GM19035 (cell line): Measurements from ENCODE around the gene MTHFD1.

Experiments
- ATAC-seq: cut with Tn5 transposase; IDR thresholded peaks from one replicate; pipeline ENCODE4 v1.9.1; 2021; ENCODE audit not compliant: unreplicated experiment

The MTHFD1 gene

DNA sequence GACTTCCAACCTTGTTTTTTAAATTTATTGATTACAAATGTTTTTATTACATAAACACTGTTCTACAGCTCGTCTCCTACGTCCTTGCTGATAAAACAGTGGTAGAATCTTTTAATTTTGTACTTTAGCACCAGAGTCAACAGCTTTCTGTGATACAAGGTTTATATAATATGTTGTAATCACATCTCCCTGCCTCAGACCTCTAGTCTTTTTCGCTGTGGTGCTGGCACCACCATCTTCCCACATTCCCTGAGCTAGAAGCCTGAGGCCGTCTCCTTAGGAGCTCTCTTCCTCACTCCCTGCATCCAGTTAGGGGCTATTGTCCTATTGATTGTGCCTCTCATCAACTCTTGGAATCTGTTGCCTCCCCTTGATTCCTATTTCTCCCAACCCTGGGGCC, 17.1 kb downstream of the MTHFD1 start:
- no peak for ATAC-seq

GRCh38 chr14:64407329-64407728, 19.2 kb downstream of the MTHFD1 start:
- ATAC-seq: peak; percentile 31

DNA sequence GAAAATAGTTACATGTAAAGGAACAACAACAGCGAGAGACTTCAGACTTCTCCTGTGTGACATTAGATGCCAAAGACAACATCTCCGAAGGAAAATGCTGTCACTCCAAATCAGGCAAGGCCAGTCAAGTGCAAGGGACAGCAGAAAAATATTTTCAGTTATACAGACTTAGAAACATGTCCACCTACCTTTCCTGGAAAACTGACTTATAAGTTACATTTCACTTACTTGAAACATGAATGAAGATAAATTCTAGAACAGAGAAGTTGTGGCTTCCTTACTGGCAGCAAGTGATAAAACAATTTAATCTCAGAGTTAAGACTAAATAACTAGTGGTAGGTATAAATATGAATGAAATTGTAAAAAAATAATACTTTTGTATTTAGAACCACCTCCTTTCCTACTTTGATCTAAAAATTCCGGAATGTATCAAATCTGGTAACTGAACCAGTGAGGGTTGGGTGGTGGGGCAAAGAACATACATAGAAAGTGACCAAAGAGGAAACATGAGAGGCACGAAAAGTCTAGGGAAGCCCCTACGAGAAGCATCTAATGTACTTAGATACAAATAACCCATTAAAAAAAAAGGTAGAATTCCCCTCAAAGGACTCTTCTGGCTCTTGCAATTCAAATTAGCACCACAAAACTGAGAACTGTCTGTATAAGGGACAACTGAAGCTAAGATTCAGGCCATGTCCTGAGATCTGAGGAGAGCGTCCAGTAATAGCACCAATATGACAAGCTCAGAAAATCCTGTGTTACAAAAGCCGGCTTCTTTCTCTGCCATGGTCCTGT, 21.2 kb downstream of the MTHFD1 start:
- ATAC-seq: peak; percentile 52

DNA sequence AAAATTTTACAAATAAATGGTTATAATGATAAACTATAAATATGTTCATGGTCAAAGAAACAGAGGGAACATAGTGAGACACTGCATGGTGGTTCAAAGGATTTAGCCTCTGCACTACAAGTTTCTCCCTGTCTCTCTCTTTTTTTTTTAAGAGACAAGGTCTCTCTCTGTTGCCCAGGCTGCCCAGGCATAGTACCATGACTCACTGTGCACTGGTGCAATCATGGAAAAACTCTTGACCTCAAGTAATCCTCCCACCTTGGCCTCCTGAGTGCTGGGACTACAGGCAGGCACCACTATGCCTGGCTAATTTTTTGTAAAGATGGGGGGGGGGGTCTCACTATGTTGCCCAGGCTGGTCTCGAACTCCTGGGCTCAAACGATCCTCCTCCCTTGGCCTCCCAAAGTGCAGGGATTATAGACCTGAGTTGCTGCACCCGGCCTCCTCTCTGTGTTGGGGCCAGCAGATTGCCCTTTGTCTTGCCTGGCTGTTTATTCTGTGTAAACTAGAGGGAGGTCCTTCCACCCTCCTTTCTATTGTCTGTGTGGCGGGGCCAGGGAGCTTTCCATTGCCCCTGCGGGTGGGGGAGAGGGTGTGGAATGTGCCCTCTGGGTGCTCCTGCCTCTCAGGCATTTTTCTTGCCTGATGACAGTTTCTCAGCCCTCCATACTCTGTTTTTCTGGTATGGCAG, 22.1 kb downstream of the MTHFD1 start:
- ATAC-seq: no peak

DNA sequence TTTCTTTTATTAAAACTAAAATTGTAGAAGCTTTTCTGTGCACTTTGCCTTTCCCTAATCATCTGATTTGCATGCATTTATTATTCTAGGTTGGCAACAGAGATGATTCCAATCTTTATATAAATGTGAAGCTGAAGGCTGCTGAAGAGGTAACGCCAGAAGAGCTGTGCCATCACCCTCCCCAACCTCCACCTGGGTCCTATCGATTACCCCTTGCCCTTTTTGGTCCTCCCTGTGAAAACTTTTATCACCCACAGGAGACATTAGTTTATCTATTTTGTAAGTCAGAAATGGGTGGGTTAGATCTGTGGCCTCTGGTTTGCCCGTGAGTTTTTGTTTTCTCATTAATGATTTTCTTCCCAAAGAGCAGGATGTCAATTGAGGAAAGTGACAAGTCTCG, 22.8 kb downstream of the MTHFD1 start:
- no peak for ATAC-seq

GRCh38 chr14:64412237-64412636, 24.1 kb downstream of the MTHFD1 start:
- ATAC-seq: no peak

DNA sequence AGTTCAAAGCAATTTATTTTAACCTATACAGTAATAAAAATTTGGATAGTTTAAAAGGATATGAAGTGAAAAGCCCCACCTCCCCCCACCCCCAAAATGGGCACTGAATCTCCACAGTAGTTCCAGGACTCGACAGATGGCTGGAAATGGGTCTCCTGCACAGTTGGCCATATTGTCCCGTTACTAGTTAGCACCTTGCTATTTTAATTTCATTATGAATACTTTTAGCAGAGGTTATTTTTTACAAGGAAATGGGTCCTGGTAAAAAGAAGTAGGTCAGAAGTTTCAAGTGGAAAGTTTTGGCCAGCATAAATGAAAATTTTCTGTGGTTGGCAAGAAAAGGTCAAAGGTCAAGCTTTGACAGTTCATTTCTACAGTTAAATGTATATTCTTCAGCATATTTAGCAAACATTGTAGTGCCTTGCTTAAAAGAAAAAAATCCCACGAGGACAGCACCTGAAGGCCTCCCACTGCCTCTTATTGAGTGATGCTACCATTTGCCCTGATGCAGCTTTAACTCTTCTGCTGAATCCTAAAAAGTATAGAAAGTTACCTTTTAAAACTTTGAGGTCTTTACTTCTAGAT, 28.3 kb downstream of the MTHFD1 start:
- ATAC-seq: no peak

DNA sequence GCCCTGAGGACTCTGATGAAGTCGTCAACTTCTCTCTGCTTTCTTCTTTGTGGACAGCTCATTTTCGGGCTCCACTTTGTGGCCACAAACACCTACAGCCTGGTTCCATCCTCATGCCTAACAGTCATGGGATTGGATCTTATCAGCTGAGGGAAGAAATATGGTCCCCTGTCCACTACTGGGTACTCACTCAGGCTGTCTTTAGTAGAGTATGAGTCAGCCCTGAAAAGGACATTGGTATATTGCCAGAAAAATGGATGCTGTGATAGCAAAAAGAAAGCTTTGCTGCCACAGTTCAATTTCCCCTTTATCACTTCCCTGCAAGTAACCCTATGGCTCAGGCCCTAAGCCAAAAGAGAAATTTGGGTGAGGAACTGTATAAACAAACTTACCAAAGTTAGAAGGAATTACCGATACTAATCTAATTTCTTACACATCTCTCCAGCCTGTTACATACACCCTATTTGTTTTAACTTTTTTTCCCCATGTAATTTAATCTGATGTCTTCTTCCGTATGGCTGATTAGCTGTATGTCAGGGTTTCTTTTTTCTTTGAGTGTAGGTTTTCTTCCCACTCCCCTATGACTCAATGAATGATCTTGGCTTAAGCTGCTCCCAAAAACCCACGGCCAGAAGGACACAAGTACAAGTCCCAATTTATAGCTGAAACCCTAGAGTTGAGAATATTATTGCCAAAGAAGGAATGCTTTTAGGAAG, 29.1 kb downstream of the MTHFD1 start:
- ATAC-seq: no peak

DNA sequence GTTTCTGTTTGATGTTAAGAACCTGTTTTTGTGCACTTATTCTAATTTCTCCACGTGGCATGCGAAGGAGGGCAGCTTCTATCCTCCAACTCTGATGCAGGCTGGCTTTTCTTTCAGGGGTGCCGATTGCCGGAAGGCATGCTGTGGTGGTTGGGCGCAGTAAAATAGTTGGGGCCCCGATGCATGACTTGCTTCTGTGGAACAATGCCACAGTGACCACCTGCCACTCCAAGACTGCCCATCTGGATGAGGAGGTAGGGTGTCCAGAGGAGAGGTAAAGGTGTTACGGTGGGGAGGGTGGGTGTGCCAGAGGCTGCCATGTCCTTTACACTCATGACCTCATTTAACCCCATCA, 29.6 kb downstream of the MTHFD1 start:
- ATAC-seq: no peak

- ATAC-seq: no peak
Observed at GRCh38 chr14:64419003-64419402, 30.9 kb downstream of the MTHFD1 start.

DNA sequence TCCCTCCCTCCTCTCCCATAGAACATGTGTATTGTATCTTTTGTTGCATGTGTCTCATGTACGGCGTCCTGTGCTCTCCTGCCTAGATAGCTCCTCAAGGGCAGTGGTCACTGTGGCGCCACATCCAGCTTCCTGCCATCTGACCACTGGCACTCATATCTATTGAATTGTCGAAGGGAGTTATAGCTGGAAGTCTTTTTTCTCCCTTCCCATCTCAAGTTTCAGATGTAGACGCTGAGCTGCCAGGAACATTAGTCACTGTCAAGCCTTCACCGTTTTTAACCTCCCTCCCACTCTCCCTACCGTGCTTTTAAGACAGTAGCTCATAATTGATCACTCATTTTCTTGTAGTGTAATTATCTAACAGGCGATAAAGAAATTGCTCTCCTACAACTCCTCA, 33.0 kb downstream of the MTHFD1 start:
- no peak for ATAC-seq

DNA sequence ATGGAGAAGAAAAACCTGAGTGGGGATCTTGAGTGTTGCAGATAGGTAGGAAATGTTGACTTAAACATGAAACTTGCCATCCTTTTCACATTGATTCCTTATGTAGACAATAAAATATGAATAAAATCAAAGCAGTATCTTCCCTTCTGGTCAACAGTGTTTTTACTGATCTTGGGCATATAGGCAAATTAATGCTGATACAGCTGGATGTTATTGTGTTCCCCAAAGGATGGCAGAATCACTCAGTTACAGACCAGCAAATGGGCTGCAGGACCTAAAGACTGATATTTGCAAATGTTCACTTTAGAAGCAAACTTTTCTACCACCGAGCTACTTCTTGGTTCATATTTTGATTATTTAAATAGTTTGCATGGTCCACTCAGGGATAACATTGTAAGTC, 33.9 kb downstream of the MTHFD1 start:
- ATAC-seq: no peak

DNA sequence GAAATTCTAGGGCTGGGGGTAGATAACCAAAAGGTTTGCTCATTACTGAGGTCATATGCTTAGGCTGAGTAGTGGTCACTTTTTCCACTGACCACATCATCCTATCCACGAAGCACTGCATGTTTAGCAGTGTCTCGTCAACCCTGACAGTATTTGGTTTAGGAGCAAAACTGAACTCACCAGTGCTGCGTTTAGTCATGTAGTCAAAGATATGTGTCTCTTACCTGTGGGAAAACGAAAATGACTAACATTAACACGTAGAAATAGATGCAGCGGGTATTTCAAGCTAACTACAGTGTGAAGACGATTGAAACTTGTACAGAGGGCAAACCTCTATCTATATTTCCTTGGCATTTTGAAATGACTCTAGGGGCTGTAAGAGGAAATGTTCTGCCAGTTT, 34.6 kb downstream of the MTHFD1 start:
- no peak for ATAC-seq

DNA sequence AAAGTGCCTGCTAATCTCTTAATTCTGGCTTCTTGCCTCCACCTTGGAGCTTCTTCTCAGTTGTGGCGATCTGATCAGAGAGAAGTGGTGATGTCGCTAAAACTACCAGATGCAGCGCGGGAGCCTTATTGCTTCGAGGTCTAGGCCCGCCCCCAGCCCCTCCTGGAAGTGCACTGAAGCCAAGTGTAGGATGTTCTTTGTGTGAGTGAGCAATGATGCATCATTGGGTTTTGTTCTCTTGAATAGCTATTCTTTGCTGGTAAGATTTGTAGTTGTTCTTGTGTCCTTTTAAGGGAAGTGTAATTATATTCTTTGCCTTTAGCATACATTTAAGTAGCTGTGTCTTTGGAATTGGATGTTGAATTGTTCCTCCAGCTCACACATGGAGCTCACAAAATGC, 35.8 kb downstream of the MTHFD1 start:
- no peak for ATAC-seq

DNA sequence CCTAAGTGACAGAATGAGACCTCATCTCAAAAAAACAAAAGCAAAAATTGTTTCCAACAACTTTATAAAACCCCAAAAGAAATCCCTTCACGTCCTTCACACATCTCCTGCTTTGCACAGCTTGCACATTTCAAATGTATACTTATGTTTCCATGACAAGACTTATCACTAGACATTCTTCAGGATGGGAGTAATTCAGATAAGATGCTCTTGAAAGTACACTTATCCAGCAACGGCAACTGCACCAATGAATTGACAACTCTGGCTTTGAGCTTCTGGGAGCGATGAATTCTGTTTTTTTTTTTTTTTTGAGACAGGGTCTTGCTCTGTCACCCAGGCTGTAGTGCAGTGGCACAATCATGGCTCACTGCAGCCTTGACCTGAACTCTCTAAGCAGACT, 46.4 kb downstream of the MTHFD1 start:
- ATAC-seq: no peak

GRCh38 chr14:64438181-64438841, 50.2 kb downstream of the MTHFD1 start:
- ATAC-seq: no peak

GRCh38 chr14:64439141-64439540, 51.0 kb downstream of the MTHFD1 start:
- ATAC-seq: no peak

DNA sequence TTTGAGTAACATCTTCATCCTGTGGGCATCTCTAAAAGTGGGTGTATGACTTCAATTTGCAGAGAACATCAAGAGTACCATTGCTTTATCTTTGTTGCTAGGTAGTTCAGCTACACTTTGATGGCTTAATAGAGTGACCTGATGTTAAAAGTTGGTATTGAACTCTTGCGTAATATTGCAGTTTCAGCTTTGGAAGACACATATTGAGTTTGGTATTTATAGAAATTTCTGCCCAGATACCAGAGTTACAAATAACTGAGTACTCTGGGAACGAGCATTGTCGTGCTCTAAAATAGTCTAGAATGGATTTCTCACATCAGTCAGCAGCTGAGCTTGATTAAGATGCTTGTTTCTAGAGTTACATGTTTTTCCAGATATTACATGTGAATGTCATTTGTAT, 52.3 kb downstream of the MTHFD1 start:
- no peak for ATAC-seq

- ATAC-seq: no peak
Observed at GRCh38 chr14:64442300-64442988, 54.3 kb downstream of the MTHFD1 start.

- no peak for ATAC-seq
Observed at GRCh38 chr14:64444140-64444539, 56.0 kb downstream of the MTHFD1 start.
